Measurements from ENCODE around the gene ADNP.

Gene ADNP

DNA sequence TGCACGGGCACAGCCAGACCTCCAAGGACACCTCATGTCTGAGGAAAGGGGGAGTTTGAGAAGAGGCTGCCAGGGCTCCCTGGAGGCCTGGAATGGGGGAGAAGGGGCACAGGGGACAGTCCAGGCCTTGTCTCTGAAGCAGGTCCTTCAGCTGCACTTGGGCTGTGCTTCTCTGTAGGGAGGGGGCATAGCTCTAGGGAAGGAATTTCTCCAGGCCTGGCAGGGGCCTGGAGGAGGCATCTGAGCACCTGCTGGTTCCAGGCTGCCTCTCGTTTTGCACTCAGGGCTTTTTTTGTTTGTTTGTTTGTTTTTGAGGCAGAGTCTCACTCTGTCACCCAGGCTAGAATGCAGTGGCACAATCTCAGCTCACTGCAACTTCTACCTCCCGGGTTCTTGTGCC, 68.7 kb downstream of the ADNP start:
- TF ChIP-seq, protein P1, sequence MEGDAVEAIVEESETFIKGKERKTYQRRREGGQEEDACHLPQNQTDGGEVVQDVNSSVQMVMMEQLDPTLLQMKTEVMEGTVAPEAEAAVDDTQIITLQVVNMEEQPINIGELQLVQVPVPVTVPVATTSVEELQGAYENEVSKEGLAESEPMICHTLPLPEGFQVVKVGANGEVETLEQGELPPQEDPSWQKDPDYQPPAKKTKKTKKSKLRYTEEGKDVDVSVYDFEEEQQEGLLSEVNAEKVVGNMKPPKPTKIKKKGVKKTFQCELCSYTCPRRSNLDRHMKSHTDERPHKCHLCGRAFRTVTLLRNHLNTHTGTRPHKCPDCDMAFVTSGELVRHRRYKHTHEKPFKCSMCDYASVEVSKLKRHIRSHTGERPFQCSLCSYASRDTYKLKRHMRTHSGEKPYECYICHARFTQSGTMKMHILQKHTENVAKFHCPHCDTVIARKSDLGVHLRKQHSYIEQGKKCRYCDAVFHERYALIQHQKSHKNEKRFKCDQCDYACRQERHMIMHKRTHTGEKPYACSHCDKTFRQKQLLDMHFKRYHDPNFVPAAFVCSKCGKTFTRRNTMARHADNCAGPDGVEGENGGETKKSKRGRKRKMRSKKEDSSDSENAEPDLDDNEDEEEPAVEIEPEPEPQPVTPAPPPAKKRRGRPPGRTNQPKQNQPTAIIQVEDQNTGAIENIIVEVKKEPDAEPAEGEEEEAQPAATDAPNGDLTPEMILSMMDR (IDR thresholded peaks at IDR 0.05; ENCODE audit: low read depth, low read length), result no peak
- no peak for DNase-seq (ENCODE audit: extremely low read depth, low read depth)

DNA sequence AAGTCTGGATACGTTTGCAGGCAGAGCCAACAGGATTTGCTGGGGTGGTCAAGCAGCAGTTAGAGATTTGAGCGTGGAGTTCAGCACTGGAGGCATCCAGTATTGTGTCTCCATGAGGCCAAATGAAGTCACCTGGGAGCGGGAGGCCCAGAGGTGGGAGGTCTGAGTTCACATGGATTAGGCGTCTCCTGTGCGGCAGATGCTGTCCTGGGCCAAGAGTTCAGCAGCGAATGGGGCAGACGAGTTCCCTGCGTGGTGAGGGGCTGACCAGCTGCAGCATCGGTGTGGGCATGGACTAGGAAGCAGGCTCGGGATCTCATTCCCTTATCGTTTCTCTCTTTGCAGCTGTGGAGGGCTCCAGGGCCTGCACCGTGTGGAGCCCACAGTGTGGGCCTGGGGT, 70.2 kb downstream of the ADNP start:
- TF ChIP-seq, protein P1 (IDR thresholded peaks at IDR 0.05; ENCODE audit: low read depth, low read length), result no peak

DNA sequence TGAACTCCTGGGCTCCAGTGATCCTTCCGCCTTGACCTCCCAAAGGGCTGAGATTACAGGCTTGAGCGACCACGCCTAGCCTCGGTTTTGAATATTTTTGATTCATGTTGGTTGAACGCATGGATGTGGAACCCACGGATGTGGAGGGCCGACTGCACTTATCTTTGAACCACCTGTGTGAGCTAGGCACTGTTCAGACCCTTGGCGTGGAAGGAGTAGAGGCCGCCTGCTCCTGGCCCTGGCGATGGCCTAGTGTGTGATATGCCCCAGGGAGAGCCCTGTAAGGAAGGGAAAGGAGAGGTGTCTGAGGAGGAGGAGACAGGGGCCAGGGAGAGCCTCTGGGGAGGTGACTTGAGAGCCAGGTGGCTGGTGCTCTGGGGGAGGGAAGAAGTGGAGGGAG, 72.1 kb downstream of the ADNP start:
- TF ChIP-seq, protein P1 (IDR thresholded peaks at IDR 0.05; ENCODE audit: low read depth, low read length), result no peak
- no peak for DNase-seq (ENCODE audit: extremely low read depth, low read depth)

More for the DNA sequence above, 70.2 kb downstream of the ADNP start:
- no peak for DNase-seq (ENCODE audit: extremely low read depth, low read depth)

DNA sequence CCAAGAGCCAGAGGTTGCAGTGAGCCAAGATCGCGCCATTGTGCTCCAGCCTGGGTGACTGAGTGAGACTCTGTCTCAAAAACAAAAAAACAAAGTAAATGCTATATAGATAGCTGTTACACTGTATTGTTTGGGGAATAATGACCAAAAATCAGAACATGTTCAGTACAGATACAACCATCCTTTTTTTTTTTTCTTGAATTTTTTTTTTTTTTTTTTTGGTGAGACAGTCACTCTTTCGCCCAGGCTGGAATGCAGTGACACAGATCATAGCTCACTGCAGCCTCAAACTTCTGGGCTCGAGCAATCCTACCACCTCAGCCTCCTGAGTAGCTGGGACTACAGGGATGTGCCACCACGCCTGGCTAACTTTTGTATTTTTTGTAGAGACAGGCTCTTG, 72.7 kb downstream of the ADNP start:
- DNase-seq (ENCODE audit: extremely low read depth, low read depth), result no peak
- TF ChIP-seq, protein P1 (IDR thresholded peaks at IDR 0.05; ENCODE audit: low read depth, low read length), result no peak

DNA sequence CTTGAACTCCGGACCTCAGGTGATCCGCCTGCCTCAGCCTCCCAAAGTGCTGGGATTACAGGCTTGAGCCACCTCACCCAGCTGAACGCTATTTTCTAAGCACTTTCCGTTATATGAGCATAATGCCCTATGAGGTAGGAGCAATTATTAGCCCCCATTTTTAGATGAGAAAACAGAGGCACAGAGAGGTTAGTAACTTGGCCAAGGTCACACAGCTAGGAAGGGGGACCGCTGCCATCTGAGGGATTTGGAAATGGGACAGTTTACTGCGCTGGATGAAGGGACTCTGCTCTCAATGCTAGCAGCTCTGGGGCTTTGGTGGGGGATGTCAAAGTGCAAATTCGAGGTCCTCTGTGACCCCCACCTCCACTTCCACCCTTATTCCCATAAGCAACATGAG, 73.9 kb downstream of the ADNP start:
- DNase-seq (ENCODE audit: extremely low read depth, low read depth), result no peak
- TF ChIP-seq, protein P1 (IDR thresholded peaks at IDR 0.05; ENCODE audit: low read depth, low read length), result no peak

DNA sequence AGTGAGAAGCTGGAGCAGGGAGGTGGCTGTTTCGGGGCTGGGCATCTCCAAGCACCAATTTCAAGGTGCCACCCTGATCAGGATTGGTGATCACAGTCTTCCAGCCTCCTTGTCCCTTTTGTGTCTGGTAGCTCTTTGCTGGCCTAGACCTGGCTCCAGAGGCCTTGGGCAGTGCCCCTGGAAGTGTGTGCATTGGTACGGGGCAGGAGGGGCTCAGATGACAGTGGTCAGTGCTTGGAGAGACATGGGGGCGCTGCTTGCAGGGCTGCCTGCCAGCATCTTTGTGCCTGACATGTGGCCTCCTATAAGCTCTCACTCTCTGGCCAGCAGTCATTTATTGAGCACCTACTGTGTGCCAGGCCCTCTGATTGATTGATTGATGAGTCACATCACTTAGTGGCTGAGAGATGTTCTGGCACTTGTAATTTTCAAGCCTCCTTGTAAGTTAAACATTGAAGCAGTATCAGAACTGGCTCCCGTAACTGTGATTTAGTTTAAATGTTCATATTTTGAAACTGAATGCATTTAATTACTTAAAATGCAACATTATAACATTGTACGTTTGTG, 74.7 kb downstream of the ADNP start:
- DNase-seq (ENCODE audit: extremely low read depth, low read depth), result no peak
- TF ChIP-seq, protein P1 (IDR thresholded peaks at IDR 0.05; ENCODE audit: low read depth, low read length), result no peak

DNA sequence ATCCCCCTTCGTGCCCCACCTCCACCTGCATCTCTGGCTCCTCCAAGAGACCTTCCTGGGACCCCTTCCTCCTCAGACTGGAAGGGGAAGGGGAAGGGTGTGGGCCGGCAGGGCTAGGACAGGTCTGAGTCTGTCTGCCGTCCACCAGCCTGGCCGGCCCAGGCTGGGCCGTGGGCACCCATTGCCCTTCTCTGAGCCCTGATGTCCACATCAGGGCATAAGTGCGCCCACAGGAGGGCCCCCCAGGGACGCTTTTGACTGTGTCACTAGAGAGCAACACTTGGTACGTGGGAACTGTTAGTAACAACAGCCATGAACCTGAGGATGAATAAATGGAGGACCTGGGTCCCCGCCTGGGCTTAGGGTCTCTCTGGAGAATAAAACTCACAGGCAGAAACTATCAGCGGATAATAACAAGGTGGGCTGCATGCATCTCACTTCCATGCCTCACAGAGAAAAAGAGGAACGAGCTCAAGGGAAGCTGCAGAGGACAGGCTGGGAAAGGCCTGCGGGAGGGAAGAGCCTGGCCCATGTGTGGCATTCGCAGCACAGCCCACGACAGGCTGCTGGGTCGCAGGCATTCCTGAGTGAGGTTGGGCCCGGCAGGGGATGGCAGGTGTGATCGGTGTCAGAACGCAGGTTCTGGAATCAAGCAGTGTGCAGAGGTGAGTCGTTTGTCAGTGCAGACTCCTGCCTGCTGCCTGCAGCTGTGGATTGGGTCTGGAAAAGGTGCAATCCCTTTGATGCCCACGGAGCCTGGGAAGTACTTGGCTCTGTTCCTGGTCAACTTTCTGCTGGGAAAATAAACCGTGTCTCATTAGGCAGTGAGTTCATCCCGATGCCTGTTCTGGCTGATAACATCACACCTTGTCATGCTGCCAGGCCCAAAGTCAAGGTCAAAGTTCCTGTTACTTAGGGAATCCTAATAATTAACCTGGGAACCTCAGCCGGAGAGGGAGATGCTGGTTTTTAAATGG, 75.5 kb downstream of the ADNP start:
- DNase-seq (ENCODE audit: extremely low read depth, low read depth), result no peak
- TF ChIP-seq, protein P1 (IDR thresholded peaks at IDR 0.05; ENCODE audit: low read depth, low read length), result no peak
